ENCODE results near the gene POU2AF1.

- TF ChIP-seq POLR2AphosphoS5 (IDR thresholded peaks at IDR 0.05) (no peak), CTCF (IDR thresholded peaks at IDR 0.05) (no peak), POLR2A (IDR thresholded peaks at IDR 0.05) (no peak), EP300 (IDR thresholded peaks at IDR 0.05; ENCODE audit: low read depth) (no peak)
Observed at GRCh38 chr11:111393096-111393495, 14.0 kb upstream of the POU2AF1 start.
